Limb (tissue), 2 donors: ENCODE data around the gene SLC24A4.
A peak's percentile ranks its signal among the peaks of the same experiment; 100 is the strongest.

Experiments used
- DNase-seq, 2 donors: peaks; one replicate each; pipeline ENCODE4 v3.0.0-alpha.2; 2016; ENCODE audit errors: extremely low spot score in 2 of 2

Gene SLC24A4

DNA sequence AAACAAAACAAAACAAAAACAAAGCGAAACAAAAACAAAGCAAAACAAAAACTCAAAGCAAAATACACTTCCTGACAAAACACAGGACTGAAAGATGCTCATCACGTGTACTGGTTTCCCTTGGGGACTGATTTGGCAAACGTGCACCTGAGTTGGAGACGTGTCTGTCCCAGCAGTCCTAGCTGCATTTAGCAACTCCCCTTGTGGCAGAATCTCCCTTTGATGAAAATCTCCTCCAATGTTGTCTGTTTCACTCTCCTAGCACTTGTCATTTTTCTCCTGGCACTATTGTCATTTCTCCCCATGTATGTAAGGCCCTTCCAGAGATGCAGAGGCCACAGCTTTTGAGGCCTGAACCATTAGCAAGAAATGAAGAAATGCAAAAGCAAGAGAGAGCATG, 6.8 kb upstream of the SLC24A4 start:
- DNase-seq, result no peak

DNA sequence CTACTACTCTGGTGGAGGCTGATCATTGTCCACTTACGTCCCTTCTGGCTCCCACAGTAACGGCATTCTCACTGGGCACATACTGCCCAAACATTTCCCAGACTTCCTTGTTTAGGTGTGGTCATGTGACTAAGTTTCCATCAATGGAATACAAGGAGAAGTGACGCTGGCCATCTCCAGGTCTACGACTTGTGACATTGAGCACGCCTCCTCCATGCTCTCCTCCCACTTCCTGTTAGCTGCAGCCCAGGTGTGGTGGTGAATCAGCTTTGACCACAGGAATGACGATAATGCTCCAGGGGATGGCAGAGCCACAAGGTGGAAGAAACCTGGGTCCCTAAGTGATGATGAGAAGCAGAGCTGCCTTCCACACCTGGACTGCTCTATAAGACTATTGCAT, 6.0 kb upstream of the SLC24A4 start:
- no peak for DNase-seq

GRCh38 chr14:92317511-92317910, 5.5 kb upstream of the SLC24A4 start:
- no peak for DNase-seq

DNA sequence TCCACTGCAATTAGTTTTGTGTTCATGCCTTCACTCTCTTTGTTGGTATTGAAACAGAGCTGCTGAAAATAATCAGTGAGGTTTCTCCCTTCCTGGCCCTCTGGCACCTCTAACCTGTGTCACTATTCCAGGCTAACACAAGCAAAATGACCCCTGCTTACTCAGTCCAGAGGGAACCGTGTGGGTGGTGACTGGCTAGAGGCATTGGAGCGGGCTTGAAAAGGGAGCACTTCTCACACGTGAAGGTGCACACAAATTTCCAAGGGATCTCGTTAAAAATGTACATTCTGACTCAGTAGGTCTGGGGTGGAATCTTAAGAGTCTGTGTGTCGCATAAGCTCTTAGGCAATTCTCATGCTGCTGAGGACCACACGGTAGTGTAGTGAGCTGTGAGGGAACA, 1.3 kb upstream of the SLC24A4 start:
- no peak for DNase-seq

GRCh38 chr14:92322516-92322915, 449 bp upstream of the SLC24A4 start:
- no peak for DNase-seq

- no peak for DNase-seq
These were observed 1.2 kb downstream of the SLC24A4 start for GRCh38 chr14:92323916-92324818.

- no peak for DNase-seq
These were observed 2.9 kb downstream of the SLC24A4 start for GRCh38 chr14:92325835-92326234.

- DNase-seq, result no peak
These were observed 5.8 kb downstream of the SLC24A4 start for GRCh38 chr14:92328664-92329255.

- DNase-seq, result no peak
These were observed 11.1 kb downstream of the SLC24A4 start for GRCh38 chr14:92334050-92334449.

DNA sequence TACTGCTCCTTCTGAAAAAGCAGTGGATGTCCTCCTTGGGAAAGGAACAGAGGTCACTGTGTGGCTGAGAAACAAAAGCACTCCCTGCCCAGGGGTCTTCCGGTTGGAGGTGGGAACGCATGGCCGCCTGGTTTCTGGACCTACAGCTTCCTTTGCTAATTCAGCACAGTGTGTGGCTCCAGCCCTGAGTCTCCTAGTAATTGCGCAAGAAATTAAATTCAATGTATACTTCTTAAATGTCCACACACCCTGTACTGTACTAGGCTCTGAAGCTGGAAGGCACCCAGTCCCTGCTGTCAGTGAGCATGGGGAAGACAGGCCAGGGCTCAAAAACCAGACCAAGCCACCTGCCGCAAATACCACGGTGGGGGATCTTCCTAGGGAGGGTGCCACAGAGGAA, 13.4 kb downstream of the SLC24A4 start:
- DNase-seq, result no peak

GRCh38 chr14:92339426-92339825, 16.5 kb downstream of the SLC24A4 start:
- no peak for DNase-seq

DNA sequence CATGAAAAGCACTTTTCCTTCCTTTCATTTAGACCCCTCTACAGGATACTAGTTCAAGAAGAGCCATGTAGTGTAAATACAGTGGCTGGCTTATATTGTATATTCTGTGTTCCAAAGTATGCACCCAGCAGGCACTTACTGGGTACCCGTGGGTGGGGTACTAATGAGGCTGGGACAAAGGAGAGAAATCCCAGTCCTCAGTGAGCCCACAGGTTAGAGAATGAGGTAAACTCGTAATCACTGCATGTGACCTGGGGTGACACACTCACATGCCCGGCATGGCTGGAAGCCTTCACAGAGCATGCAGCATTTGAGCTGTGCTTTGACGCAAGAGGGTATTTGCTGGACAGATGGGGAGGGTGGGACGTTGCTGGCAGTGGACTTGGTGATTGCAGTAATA, 17.1 kb downstream of the SLC24A4 start:
- no peak for DNase-seq

GRCh38 chr14:92340931-92341330, 18.0 kb downstream of the SLC24A4 start:
- no peak for DNase-seq

- no peak for DNase-seq
These were observed 18.8 kb downstream of the SLC24A4 start for GRCh38 chr14:92341791-92342190.

DNA sequence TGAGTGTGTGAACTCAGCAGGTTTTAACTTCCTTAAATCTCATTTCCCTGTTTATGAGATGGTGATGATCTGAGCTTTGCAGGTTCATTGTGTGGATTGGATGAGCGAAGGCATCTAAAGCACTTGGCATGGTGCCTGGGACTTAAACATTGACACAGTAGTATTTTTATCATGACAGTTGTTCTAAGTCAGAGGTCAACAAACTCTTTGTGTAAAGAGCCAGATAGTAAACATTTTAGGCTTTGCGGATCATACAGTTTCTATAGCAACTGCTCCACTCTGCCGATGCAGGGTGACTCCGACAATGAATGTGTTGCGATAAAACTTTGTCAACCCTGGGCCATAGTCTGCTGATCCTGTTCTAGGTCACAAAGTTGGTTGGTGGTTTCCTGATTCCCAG, 25.2 kb downstream of the SLC24A4 start:
- peak in 1 of 2 donors; percentile 20 for DNase-seq

GRCh38 chr14:92351750-92352149, 28.8 kb downstream of the SLC24A4 start:
- no peak for DNase-seq

GRCh38 chr14:92352158-92352985, 29.4 kb downstream of the SLC24A4 start:
- DNase-seq, result no peak

- no peak for DNase-seq
These were observed 30.5 kb downstream of the SLC24A4 start for GRCh38 chr14:92353447-92353846.

GRCh38 chr14:92356677-92357076, 33.7 kb downstream of the SLC24A4 start:
- DNase-seq, result no peak

GRCh38 chr14:92360651-92361370, 37.8 kb downstream of the SLC24A4 start:
- DNase-seq, result no peak

DNA sequence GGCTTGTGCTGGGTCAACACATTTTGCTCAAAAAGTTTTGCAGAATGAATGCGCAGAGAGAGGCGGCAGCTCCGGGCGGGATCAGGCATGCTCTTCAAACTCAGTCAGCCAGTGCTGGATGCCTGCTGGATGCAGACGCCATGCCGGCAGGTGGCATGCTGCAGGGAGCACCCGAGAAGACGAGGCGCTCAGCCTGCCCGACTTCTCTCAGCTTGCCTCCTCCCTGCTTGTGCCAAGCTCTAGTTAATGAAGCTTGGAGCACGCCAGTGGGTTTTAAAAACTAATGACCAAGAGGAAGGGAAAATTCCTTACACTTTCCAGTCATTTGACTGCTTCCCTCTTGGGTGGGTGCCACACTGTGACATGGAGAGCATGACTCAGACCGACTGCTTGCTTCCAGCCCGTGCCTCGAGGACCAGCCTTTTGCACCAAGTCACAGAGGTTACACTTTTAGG, 39.8 kb downstream of the SLC24A4 start:
- DNase-seq, result no peak
